Measurements from ENCODE around the gene DNM2. TPM values are rescaled to one million over a fixed set of nuclear protein-coding genes. Genes with fewer than 3 reads are reported as not detected.

DNM2 gene
- total and polyA plus RNA-seq, 2 of the 13 experiments (the other 11 are each of a cell fraction or from before 2014, with no cell fraction given) = 41.7 to 59.8 TPM

GRCh38 chr19:10836479-10837330 is 118.8 kb downstream of the DNM2 start (continued):
- TF ChIP-seq, protein P1, sequence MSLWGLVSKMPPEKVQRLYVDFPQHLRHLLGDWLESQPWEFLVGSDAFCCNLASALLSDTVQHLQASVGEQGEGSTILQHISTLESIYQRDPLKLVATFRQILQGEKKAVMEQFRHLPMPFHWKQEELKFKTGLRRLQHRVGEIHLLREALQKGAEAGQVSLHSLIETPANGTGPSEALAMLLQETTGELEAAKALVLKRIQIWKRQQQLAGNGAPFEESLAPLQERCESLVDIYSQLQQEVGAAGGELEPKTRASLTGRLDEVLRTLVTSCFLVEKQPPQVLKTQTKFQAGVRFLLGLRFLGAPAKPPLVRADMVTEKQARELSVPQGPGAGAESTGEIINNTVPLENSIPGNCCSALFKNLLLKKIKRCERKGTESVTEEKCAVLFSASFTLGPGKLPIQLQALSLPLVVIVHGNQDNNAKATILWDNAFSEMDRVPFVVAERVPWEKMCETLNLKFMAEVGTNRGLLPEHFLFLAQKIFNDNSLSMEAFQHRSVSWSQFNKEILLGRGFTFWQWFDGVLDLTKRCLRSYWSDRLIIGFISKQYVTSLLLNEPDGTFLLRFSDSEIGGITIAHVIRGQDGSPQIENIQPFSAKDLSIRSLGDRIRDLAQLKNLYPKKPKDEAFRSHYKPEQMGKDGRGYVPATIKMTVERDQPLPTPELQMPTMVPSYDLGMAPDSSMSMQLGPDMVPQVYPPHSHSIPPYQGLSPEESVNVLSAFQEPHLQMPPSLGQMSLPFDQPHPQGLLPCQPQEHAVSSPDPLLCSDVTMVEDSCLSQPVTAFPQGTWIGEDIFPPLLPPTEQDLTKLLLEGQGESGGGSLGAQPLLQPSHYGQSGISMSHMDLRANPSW (CRISPR knock-in tag; IDR thresholded peaks at IDR 0.05; ENCODE audit: borderline replicate concordance) = 0 out of 2 replicates have a peak, but pooled peaks have one; percentile 88
- TF ChIP-seq ZNF841 (CRISPR knock-in tag; IDR thresholded peaks at IDR 0.05; ENCODE audit: borderline replicate concordance) = no peak
- TF ChIP-seq MBNL3 (CRISPR knock-in tag; conservative IDR thresholded peaks at IDR 0.05) = no peak
- 0 out of 2 replicates have a peak, but pooled peaks have one; percentile 21 for TF ChIP-seq ZNF136 (CRISPR knock-in tag; IDR thresholded peaks at IDR 0.05; ENCODE audit: low read depth)
- no peak for TF ChIP-seq ZNF788 (CRISPR knock-in tag; IDR thresholded peaks at IDR 0.05; ENCODE audit: borderline replicate concordance)
- TF ChIP-seq ETV5 (CRISPR knock-in tag; IDR thresholded peaks at IDR 0.05; ENCODE audit: borderline replicate concordance) = no peak
- TF ChIP-seq GATA4 (IDR thresholded peaks at IDR 0.05; ENCODE audit: borderline replicate concordance, low read depth) = no peak
- TF ChIP-seq ZNF30 (CRISPR knock-in tag; IDR thresholded peaks at IDR 0.05) = 0 out of 2 replicates have a peak, but pooled peaks have one; percentile 52
- TF ChIP-seq ZNF34 (CRISPR knock-in tag; IDR thresholded peaks at IDR 0.05; ENCODE audit: borderline replicate concordance) = no peak
- TF ChIP-seq JDP2 (CRISPR knock-in tag; IDR thresholded peaks at IDR 0.05; ENCODE audit: borderline replicate concordance) = no peak
- TF ChIP-seq, protein P2, sequence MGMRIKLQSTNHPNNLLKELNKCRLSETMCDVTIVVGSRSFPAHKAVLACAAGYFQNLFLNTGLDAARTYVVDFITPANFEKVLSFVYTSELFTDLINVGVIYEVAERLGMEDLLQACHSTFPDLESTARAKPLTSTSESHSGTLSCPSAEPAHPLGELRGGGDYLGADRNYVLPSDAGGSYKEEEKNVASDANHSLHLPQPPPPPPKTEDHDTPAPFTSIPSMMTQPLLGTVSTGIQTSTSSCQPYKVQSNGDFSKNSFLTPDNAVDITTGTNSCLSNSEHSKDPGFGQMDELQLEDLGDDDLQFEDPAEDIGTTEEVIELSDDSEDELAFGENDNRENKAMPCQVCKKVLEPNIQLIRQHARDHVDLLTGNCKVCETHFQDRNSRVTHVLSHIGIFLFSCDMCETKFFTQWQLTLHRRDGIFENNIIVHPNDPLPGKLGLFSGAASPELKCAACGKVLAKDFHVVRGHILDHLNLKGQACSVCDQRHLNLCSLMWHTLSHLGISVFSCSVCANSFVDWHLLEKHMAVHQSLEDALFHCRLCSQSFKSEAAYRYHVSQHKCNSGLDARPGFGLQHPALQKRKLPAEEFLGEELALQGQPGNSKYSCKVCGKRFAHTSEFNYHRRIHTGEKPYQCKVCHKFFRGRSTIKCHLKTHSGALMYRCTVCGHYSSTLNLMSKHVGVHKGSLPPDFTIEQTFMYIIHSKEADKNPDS (CRISPR knock-in tag; IDR thresholded peaks at IDR 0.05) = no peak
- TF ChIP-seq, protein P3, sequence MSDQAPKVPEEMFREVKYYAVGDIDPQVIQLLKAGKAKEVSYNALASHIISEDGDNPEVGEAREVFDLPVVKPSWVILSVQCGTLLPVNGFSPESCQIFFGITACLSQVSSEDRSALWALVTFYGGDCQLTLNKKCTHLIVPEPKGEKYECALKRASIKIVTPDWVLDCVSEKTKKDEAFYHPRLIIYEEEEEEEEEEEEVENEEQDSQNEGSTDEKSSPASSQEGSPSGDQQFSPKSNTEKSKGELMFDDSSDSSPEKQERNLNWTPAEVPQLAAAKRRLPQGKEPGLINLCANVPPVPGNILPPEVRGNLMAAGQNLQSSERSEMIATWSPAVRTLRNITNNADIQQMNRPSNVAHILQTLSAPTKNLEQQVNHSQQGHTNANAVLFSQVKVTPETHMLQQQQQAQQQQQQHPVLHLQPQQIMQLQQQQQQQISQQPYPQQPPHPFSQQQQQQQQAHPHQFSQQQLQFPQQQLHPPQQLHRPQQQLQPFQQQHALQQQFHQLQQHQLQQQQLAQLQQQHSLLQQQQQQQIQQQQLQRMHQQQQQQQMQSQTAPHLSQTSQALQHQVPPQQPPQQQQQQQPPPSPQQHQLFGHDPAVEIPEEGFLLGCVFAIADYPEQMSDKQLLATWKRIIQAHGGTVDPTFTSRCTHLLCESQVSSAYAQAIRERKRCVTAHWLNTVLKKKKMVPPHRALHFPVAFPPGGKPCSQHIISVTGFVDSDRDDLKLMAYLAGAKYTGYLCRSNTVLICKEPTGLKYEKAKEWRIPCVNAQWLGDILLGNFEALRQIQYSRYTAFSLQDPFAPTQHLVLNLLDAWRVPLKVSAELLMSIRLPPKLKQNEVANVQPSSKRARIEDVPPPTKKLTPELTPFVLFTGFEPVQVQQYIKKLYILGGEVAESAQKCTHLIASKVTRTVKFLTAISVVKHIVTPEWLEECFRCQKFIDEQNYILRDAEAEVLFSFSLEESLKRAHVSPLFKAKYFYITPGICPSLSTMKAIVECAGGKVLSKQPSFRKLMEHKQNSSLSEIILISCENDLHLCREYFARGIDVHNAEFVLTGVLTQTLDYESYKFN (CRISPR knock-in tag; conservative IDR thresholded peaks at IDR 0.05) = peak; percentile 3; the same call in 1 of the 2 replicates
- TF ChIP-seq KAT7 (CRISPR knock-in tag; IDR thresholded peaks at IDR 0.05; ENCODE audit: borderline replicate concordance) = no peak
- TF ChIP-seq NFE2L1 (CRISPR knock-in tag; IDR thresholded peaks at IDR 0.05; ENCODE audit: borderline replicate concordance) = no peak
- no peak for TF ChIP-seq NFIB (CRISPR knock-in tag; IDR thresholded peaks at IDR 0.05; ENCODE audit: borderline replicate concordance)
- TF ChIP-seq, protein P4, sequence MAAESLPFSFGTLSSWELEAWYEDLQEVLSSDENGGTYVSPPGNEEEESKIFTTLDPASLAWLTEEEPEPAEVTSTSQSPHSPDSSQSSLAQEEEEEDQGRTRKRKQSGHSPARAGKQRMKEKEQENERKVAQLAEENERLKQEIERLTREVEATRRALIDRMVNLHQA (CRISPR knock-in tag; IDR thresholded peaks at IDR 0.05) = no peak

Data from HepG2 (cell line).